ENCODE measurements around the gene VPS13C. TPM values are rescaled to one million over a fixed set of nuclear protein-coding genes. Genes with fewer than 3 reads are reported as not detected.
"Not testable (repeated sequence)": the region's sequence is repeated elsewhere in the genome, so short reads cannot be mapped to it uniquely, and the experiment has no call there.

The VPS13C gene
- total and polyA plus RNA-seq, 2 experiments from 2014 or later = 10.2 to 20.5 TPM

GRCh38 chr15:62021991-62022600, 38.2 kb downstream of the VPS13C start:
- Histone ChIP-seq H4K20me1 (replicated peaks; ENCODE audit: insufficient read depth) (no peaks in the 10 kb centered on the region), H3F3A (replicated peaks; ENCODE audit: low read depth) (no peaks in the 10 kb centered on the region), H3K4me2 (no peak overlapping the region), H3K27ac (ENCODE audit: low read depth) (no peak overlapping the region), H3K27me3 (ENCODE audit: insufficient read depth) (no peaks in the 10 kb centered on the region), H3K4me1 (ENCODE audit: insufficient read depth) (no peaks in the 10 kb centered on the region), H3K9me2 (ENCODE audit: insufficient read depth) (no peaks in the 10 kb centered on the region), H3K36me3 (ENCODE audit: insufficient read depth) (no peaks in the 10 kb centered on the region), H3K4me3 (no peak overlapping the region), H3K79me2 (replicated peaks; ENCODE audit: insufficient read depth) (no peaks in the 10 kb centered on the region), H2AFZ (no peak overlapping the region)
- TF ChIP-seq CTCF (conservative IDR thresholded peaks at IDR 0.05; ENCODE audit: low read depth in 2 of 2) (peak; percentile 47 to 77), JUNB (IDR thresholded peaks at IDR 0.05; ENCODE audit: unreplicated experiment) (no peak)
- Mint-ChIP-seq H3K36me3 (ENCODE audit: low read depth) (peaks cover 7% of the 10 kb centered on the region; the same call in 2 of the 3 replicates), H3K27ac (no peak overlapping the region), H3K27me3 (ENCODE audit: insufficient read depth, low read depth, poor library complexity) (no peaks in the 10 kb centered on the region), H3K4me3 (no peak overlapping the region), H3K9me3 (peaks cover 3% of the 10 kb centered on the region; the same call in 1 of the 3 replicates), H3K4me1 (no peaks in the 10 kb centered on the region)
- DNase-seq (ENCODE audit: low spot score) (peak; percentile 62), ATAC-seq (peak; percentile 45; the same call in 1 of the 3 replicates)

GRCh38 chr15:62020576-62021160, 39.6 kb downstream of the VPS13C start:
- no peak overlapping the region; the same call in 1 of the 2 replicates for H3K27ac Mint-ChIP-seq
- Histone ChIP-seq H3K4me3 (no peak overlapping the region), H3F3A (replicated peaks; ENCODE audit: low read depth) (no peaks in the 10 kb centered on the region), H3K4me2 (no peak overlapping the region), H3K27ac (ENCODE audit: low read depth) (no peak overlapping the region), H4K20me1 (replicated peaks; ENCODE audit: insufficient read depth) (no peaks in the 10 kb centered on the region), H3K36me3 (ENCODE audit: insufficient read depth) (no peaks in the 10 kb centered on the region), H2AFZ (no peak overlapping the region), H3K27me3 (ENCODE audit: insufficient read depth) (no peaks in the 10 kb centered on the region), H3K4me1 (ENCODE audit: insufficient read depth) (no peaks in the 10 kb centered on the region), H3K79me2 (replicated peaks; ENCODE audit: insufficient read depth) (no peaks in the 10 kb centered on the region), H3K9me2 (ENCODE audit: insufficient read depth) (no peaks in the 10 kb centered on the region)
- H3K4me3 Mint-ChIP-seq = no peak overlapping the region
- H3K36me3 Mint-ChIP-seq (ENCODE audit: low read depth) = peaks cover 10% of the 10 kb centered on the region; the same call in 2 of the 3 replicates
- DNase-seq (ENCODE audit: low spot score) (no peak), ATAC-seq (no peak)
- TF ChIP-seq STAT1 (IDR thresholded peaks at IDR 0.05; ENCODE audit: unreplicated experiment) (no peak), ETS1 (IDR thresholded peaks at IDR 0.05) (no peak), JUNB (IDR thresholded peaks at IDR 0.05; ENCODE audit: unreplicated experiment) (no peak), ZNF331 (CRISPR knock-in tag; IDR thresholded peaks at IDR 0.05; ENCODE audit: low read depth) (no peak)
- TF ChIP-seq, protein P1, sequence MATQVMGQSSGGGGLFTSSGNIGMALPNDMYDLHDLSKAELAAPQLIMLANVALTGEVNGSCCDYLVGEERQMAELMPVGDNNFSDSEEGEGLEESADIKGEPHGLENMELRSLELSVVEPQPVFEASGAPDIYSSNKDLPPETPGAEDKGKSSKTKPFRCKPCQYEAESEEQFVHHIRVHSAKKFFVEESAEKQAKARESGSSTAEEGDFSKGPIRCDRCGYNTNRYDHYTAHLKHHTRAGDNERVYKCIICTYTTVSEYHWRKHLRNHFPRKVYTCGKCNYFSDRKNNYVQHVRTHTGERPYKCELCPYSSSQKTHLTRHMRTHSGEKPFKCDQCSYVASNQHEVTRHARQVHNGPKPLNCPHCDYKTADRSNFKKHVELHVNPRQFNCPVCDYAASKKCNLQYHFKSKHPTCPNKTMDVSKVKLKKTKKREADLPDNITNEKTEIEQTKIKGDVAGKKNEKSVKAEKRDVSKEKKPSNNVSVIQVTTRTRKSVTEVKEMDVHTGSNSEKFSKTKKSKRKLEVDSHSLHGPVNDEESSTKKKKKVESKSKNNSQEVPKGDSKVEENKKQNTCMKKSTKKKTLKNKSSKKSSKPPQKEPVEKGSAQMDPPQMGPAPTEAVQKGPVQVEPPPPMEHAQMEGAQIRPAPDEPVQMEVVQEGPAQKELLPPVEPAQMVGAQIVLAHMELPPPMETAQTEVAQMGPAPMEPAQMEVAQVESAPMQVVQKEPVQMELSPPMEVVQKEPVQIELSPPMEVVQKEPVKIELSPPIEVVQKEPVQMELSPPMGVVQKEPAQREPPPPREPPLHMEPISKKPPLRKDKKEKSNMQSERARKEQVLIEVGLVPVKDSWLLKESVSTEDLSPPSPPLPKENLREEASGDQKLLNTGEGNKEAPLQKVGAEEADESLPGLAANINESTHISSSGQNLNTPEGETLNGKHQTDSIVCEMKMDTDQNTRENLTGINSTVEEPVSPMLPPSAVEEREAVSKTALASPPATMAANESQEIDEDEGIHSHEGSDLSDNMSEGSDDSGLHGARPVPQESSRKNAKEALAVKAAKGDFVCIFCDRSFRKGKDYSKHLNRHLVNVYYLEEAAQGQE (IDR thresholded peaks at IDR 0.05; ENCODE audit: unreplicated experiment) = no peak
- H3K4me1 Mint-ChIP-seq = no peaks in the 10 kb centered on the region
- H3K9me3 Mint-ChIP-seq = peaks cover 12% of the 10 kb centered on the region; the same call in 2 of the 3 replicates
- no peaks in the 10 kb centered on the region for H3K27me3 Mint-ChIP-seq (ENCODE audit: insufficient read depth, low read depth, poor library complexity)

- H3K27ac Mint-ChIP-seq; DNase-seq (ENCODE audit: low spot score); H3K27me3 ChIP-seq (ENCODE audit: insufficient read depth); H3K4me3 ChIP-seq; H3F3A ChIP-seq (replicated peaks; ENCODE audit: low read depth); H3K27me3 Mint-ChIP-seq (ENCODE audit: insufficient read depth, low read depth, poor library complexity); H3K4me1 Mint-ChIP-seq; ATAC-seq; H3K4me3 Mint-ChIP-seq; H3K27ac ChIP-seq (ENCODE audit: low read depth); H3K79me2 ChIP-seq (replicated peaks; ENCODE audit: insufficient read depth); H3K4me2 ChIP-seq; H3K9me2 ChIP-seq (ENCODE audit: insufficient read depth); H3K4me1 ChIP-seq (ENCODE audit: insufficient read depth); H4K20me1 ChIP-seq (replicated peaks; ENCODE audit: insufficient read depth); H3K9me3 Mint-ChIP-seq; H2AFZ ChIP-seq: not testable (repeated sequence)
- H3K36me3 Mint-ChIP-seq (ENCODE audit: low read depth) = peaks cover 17% of the 10 kb centered on the region; the same call in 2 of the 3 replicates
- peaks cover 16% of the 10 kb centered on the region; the same call in 1 of the 2 replicates for H3K36me3 ChIP-seq (ENCODE audit: insufficient read depth)
Measured at GRCh38 chr15:62005354-62005753, 54.9 kb downstream of the VPS13C start.

All from GM23338 (cell line).